Skeletal muscle cell (primary cell): ENCODE data around the gene TRIM14.
"Not testable (repeated sequence)": the region's sequence is repeated elsewhere in the genome, so short reads cannot be mapped to it uniquely, and the experiment has no call there.

Source experiments
- DNase-seq: peaks from one replicate; pipeline ENCODE4 v3.0.0-alpha.2; 2010; ENCODE audit warnings: low read depth
- H3K4me3 ChIP-seq: 2 replicates; pipeline ENCODE4 v1.5.1; 2011; ENCODE audit warnings: low read depth, mild to moderate bottlenecking, control low read depth, low read length, moderate library complexity

The TRIM14 gene

GRCh38 chr9:98031169-98031568 is 87.9 kb downstream of the TRIM14 start:
- DNase-seq: no peak
- H3K4me3 ChIP-seq: no peak overlapping the region

- no peak overlapping the region for H3K4me3 ChIP-seq
- no peak for DNase-seq
These were observed 94.3 kb downstream of the TRIM14 start for GRCh38 chr9:98024702-98025101.

GRCh38 chr9:98022447-98022846 is 96.6 kb downstream of the TRIM14 start:
- no peak overlapping the region for H3K4me3 ChIP-seq
- DNase-seq: no peak

DNA sequence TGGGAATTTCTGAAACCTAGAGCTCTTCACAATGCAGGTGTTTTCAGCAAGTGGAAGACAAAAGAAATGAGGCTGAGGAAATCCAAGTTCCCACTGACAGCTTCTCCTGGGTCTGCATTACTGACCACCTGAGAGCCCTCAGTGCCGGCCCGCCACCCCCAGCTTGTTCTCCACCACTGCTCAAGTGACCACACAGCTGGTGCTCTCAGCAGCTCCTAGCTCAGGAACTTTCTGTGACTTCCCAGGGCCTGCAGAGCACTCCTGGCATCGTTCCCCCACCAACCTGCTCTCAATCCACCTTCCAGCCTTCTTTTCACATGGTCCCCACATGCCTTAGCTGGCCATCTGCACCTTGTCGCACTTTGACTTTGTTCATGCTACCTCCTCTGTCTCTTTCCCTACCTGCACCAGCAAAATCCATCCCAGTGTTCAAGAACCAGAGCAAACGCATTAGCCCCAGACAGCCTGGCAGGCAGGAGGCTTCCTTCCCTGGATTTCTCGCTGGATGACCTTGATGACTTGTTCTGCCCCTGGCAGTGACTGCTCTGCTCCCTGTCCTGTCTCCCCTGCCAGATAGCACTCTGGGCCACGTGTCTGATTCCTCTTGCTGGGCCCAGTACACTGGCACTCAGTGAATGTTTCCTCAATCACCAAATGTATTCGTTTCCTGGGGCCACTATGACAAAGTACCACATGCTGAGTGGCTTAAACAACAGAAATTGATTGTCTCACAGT is 97.5 kb downstream of the TRIM14 start:
- H3K4me3 ChIP-seq: no peak overlapping the region
- no peak for DNase-seq

DNA sequence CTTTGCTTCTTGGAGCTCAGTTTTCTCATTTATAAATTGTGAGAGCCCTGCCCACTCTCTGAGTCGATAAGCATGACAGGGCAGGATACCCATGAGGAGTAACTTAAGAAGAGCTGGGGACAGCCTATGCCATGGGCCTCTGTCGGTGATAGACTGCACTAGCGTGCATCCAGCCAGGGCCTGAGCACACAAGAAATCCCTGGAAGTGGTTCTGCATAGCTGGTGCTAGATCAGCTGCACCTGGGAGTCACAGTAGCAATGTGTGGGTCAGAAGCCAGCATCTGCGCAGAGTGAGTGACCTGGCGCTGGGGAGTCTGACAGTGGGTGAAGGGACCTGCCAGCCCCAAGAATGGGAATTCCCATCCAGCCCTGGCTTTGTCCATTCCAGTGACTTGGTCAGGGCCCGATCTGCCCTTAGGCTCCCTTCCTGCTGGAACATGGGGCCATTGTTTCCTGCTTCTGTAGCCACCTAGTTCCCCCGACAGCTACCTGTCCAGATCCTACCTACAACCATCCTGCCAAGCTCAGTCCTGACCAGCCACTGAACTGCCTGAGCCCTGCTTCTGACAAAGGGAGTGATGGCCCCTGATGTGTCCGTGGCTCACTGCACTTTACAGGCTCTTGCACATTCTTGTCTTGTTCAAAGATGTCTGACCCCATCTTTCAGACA is 98.4 kb downstream of the TRIM14 start:
- H3K4me3 ChIP-seq: no peak overlapping the region
- DNase-seq: no peak

DNA sequence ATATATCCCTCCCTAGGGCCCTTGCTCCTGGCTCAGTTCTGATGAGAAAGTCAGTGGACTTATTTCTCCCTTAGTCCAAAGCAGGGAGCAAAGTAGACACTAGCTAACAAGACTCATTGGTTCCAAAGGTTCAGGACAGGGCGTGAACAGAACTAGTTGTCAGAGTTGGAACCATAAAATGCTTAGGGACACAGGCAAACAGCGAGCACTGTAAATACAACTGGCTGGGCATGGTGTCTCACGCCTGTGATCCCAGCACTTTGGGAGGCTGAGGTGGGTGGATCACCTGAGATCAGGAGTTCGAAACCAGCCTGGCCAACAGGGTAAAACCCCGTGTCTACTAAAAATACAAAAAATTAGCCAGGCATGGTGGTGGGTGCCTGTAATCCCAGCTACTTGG is 99.2 kb downstream of the TRIM14 start:
- H3K4me3 ChIP-seq, DNase-seq: not testable (repeated sequence)
